ENCODE measurements around the gene GNAS.

DNA sequence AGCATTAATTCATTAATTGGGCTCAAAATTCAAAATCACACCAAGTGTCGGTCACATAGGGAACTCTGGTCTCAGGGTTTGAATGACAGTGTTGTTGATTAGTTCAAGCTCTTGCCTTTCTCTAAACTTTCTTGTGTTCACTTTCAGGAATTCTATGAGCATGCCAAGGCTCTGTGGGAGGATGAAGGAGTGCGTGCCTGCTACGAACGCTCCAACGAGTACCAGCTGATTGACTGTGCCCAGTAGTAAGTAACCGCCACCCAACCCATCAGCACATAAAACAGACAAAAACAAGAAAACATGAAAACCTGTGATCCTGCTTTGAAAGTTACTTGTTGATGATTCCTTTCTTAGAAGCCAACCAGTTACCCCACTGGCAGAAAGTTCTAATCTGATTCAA is 52.7 kb downstream of the GNAS start:
- TF ChIP-seq ZNF274 (IDR thresholded peaks at IDR 0.05; ENCODE audit: low read depth, low read length) (no peak), YY1 (IDR thresholded peaks at IDR 0.05; ENCODE audit: insufficient read depth, insufficient read length) (no peak)

Measured in NT2/D1 (cell line).